HCT116 (cell line): ENCODE data around the gene CTSW. TPM values are rescaled to one million over a fixed set of nuclear protein-coding genes. Genes with fewer than 3 reads are reported as not detected.

ENCODE experiments used
- ATAC-seq: fragments of 200-7000 bp; cut with Tn5 transposase; 2 replicates; pipeline ENCODE4 v1.9.1; 2020; ENCODE audit warnings: mild to moderate bottlenecking, moderate library complexity
- BruUV-seq: library from RNA; stranded (reverse); fragments of 400-500 nt; replicated peaks from 2 replicates; lab custom pipeline; 2021; lab: Mats Ljungman, UMichigan
- CTCF ChIA-PET: fragments of 300-600 bp; sonication (Branson Sonifier 250); formaldehyde crosslinking; loops from one replicate; lab custom pipeline; 2021; ENCODE audit warnings: antibody characterized with exemption; lab: Charles Lee
- POLR2A ChIA-PET: fragments of 300-600, 350-600 bp; sonication (Branson Sonifier 250); formaldehyde crosslinking; loops from one replicate; lab custom pipeline; 2021; ENCODE audit warnings: antibody characterized with exemption; lab: Charles Lee
- RAD21 ChIA-PET, 2 experiments: fragments of 300-600 bp; sonication (Branson Sonifier 250); formaldehyde crosslinking; loops; one replicate each; lab custom pipeline; 2023; ENCODE audit warnings: low total read pairs in 2 of 2; ENCODE audit not compliant: uncharacterized antibody in 2 of 2, unreplicated experiment in 2 of 2, low non-redundant PET in 1 of 2; lab: Charles Lee
- DNase-seq: peaks from one replicate; pipeline ENCODE4 v3.0.0-alpha.2; 2010; ENCODE audit warnings: low read depth, low spot score
- H2AFZ ChIP-seq: fragments of 200-600 bp; shearing (Covaris generic), sonication (generic); 2 replicates; pipeline ENCODE4 v1.6.1; 2017; ENCODE audit warnings: low read depth, mixed run types, mixed read lengths, antibody characterized with exemption, low read length; ENCODE audit not compliant: poor library complexity, severe bottlenecking
- H3K27ac ChIP-seq: 2 replicates; pipeline ENCODE4 v1.5.1; 2012; ENCODE audit warnings: low read depth, low read length
- H3K27me3 ChIP-seq: fragments of 200-600 bp; sonication (generic); 2 replicates; pipeline ENCODE4 v1.6.1; 2016; ENCODE audit warnings: mixed run types, low read length, mixed read lengths; ENCODE audit not compliant: insufficient read depth
- H3K36me3 ChIP-seq, 2 experiments: fragments of 200-500 bp in 1 of 2; fragments of 200-600 bp in 1 of 2; sonication (Bioruptor generic) in 1 of 2; sonication (generic) in 1 of 2; 2 replicates each; pipeline versions ENCODE4 v1.5.1 to v1.6.1; 2014 to 2016; ENCODE audit warnings: low read length in 2 of 2, inconsistent platforms in 1 of 2, mixed read lengths in 1 of 2, mixed run types in 1 of 2; ENCODE audit not compliant: insufficient read depth in 2 of 2, control insufficient read depth in 1 of 2
- H3K4me1 ChIP-seq, 2 experiments: fragments of 200-600 bp in 1 of 2; sonication (generic) in 1 of 2; 2 replicates each; pipeline versions ENCODE4 v1.5.1 to v1.6.1; 2012 to 2017; ENCODE audit warnings: low read length in 2 of 2, inconsistent platforms in 1 of 2, mild to moderate bottlenecking in 1 of 2, mixed read lengths in 1 of 2, mixed run types in 1 of 2, moderate library complexity in 1 of 2; ENCODE audit not compliant: insufficient read depth in 2 of 2, control insufficient read depth in 1 of 2
- H3K4me2 ChIP-seq: fragments of 200-600 bp; sonication (generic); 2 replicates; pipeline ENCODE4 v1.6.1; 2017; ENCODE audit warnings: mixed run types, low read length, mixed read lengths
- H3K4me3 ChIP-seq, 2 experiments: fragments of 200-600 bp in 1 of 2; sonication (generic) in 1 of 2; replicated peaks in 1 of 2; 2 replicates each; pipeline ENCODE4 v1.5.1; 2011 to 2016; ENCODE audit warnings: low read length in 2 of 2, control low read depth in 1 of 2, low read depth in 1 of 2, mild to moderate bottlenecking in 1 of 2, mixed read lengths in 1 of 2, mixed run types in 1 of 2
- H3K79me2 ChIP-seq: fragments of 200-600 bp; sonication (generic); 2 replicates; pipeline ENCODE4 v1.6.1; 2017; ENCODE audit warnings: mild to moderate bottlenecking, mixed run types, low read length, moderate library complexity, mixed read lengths; ENCODE audit not compliant: insufficient read depth
- H3K9ac ChIP-seq: fragments of 200-600 bp; sonication (generic); 2 replicates; pipeline ENCODE4 v1.6.1; 2016; ENCODE audit warnings: low read length, mixed read lengths
- H3K9me2 ChIP-seq: fragments of 200-600 bp; sonication (generic), shearing (Covaris generic); 2 replicates; pipeline ENCODE4 v1.6.1; 2017; ENCODE audit warnings: mixed run types, mild to moderate bottlenecking, moderate library complexity; ENCODE audit not compliant: insufficient read depth
- H3K9me3 ChIP-seq, 2 experiments: fragments of 200-500 bp in 1 of 2; fragments of 200-600 bp in 1 of 2; sonication (Bioruptor generic) in 1 of 2; sonication (generic) in 1 of 2; 2 replicates each; pipeline ENCODE4 v1.6.1; 2014 to 2017; ENCODE audit warnings: low read length in 2 of 2, mixed read lengths in 2 of 2, inconsistent platforms in 1 of 2, low read depth in 1 of 2, mild to moderate bottlenecking in 1 of 2, mixed run types in 1 of 2, moderate library complexity in 1 of 2; ENCODE audit not compliant: control insufficient read depth in 1 of 2, insufficient read depth in 1 of 2
- H4K20me1 ChIP-seq: fragments of 200-600 bp; sonication (generic), shearing (Covaris generic); 2 replicates; pipeline ENCODE4 v1.6.1; 2017; ENCODE audit warnings: mixed run types, mild to moderate bottlenecking, moderate library complexity; ENCODE audit not compliant: insufficient read depth
- CBX3 ChIP-seq: IDR thresholded peaks from 2 replicates; pipeline ENCODE4 v1.6.1; 2012; ENCODE audit warnings: low read depth
- ELF1 ChIP-seq: IDR thresholded peaks from 2 replicates; pipeline ENCODE4 v1.6.1; 2012; ENCODE audit warnings: low read depth, borderline replicate concordance
- POLR2AphosphoS5 ChIP-seq: IDR thresholded peaks from 2 replicates; pipeline ENCODE4 v1.6.1; 2011; ENCODE audit warnings: mild to moderate bottlenecking, low read depth, low read length, moderate library complexity
- SP1 ChIP-seq: IDR thresholded peaks from 2 replicates; pipeline ENCODE4 v1.6.1; 2012; ENCODE audit warnings: low read depth
- SRF ChIP-seq: IDR thresholded peaks from 2 replicates; pipeline ENCODE4 v1.6.1; 2012; ENCODE audit warnings: low read depth
- YY1 ChIP-seq: IDR thresholded peaks from 2 replicates; pipeline ENCODE4 v1.6.1; 2011; ENCODE audit warnings: low read length, low read depth, moderate library complexity, mild to moderate bottlenecking; ENCODE audit not compliant: insufficient replicate concordance; ENCODE audit errors: extremely low read depth
- intact Hi-C: fragments of 100-400 bp; cut with micrococcal nuclease; formaldehyde crosslinking; loops from 2 replicates; pipeline ENCODE4 v1.10.0; 2022
- total RNA-seq: library from RNA; stranded (reverse); gene quantifications from one replicate; pipeline ENCODE4 v1.2.1, GENCODE V29; 2021; ENCODE audit not compliant: unreplicated experiment

Gene CTSW
- total RNA-seq, 1 experiment from 2014 or later, result not detected

GRCh38 chr11:65892661-65893317, 13.2 kb downstream of the CTSW start (continued):
- TF ChIP-seq ELF1, result no peak
- TF ChIP-seq CBX3, result no peak
- no peak for TF ChIP-seq SRF

GRCh38 chr11:65894034-65894591, 14.5 kb downstream of the CTSW start:
- no peaks in the 10 kb centered on the region for H3K27me3 ChIP-seq
- no peaks in the 10 kb centered on the region for H3K9me2 ChIP-seq
- peaks cover 31% of the 10 kb centered on the region; the same call in 1 of the 2 replicates for H4K20me1 ChIP-seq
- peaks cover 22 to 91% of the 10 kb centered on the region in 2 experiments for H3K4me1 ChIP-seq
- peak overlapping the region; percentile 41 for H3K27ac ChIP-seq
- H2AFZ ChIP-seq, result no peak overlapping the region
- ChIA-PET CTCF (interaction anchor here (0.7 to 3.2 kb wide), 5 partner anchors 17 to 151 kb away, joined by 3 to 16 read pairs (median 3); no protein-coding TSS in a partner anchor), RAD21 (no interaction called here), POLR2A (interaction anchor here (0.7 to 8.5 kb wide), 7 partner anchors 8 to 35 kb away, joined by 3 to 124 read pairs (median 30); partner anchors contain the start of genes CFL1, FOSL1 and MUS81)
- peak overlapping the region; percentile 87 for H3K9ac ChIP-seq
- TF ChIP-seq YY1 (no peak), SP1 (no peak), POLR2AphosphoS5 (peak; percentile 50)
- intact Hi-C loops, result no loop called here
- no peaks in the 10 kb centered on the region for H3K9me3 ChIP-seq
- H3K4me2 ChIP-seq, result peak overlapping the region; percentile 28
- peaks cover 77% of the 10 kb centered on the region for H3K79me2 ChIP-seq
- BruUV-seq, result no TSS peak
- no peak for DNase-seq
- peaks cover 10 to 47% of the 10 kb centered on the region in 2 experiments; a peak in 3 of 4 replicates for H3K36me3 ChIP-seq
- no peak for ATAC-seq
- no peak overlapping the region for H3K4me3 ChIP-seq
